Activated naive CD4-positive, alpha-beta T cell treated with anti-CD3 and anti-CD28 coated beads, Interleukin-2, amount 50 U/mL, for 72 hours (primary cell): ENCODE measurements around the gene IFT57. TPM values are rescaled to one million over a fixed set of nuclear protein-coding genes. Genes with fewer than 3 reads are reported as not detected.

Experiments
- ATAC-seq, 2 donors: fragments of 150-1000 bp; cut with Tn5 transposase; 2 replicates each; pipeline ENCODE4 v1.10.0; 2021; ENCODE audit warnings: mild to moderate bottlenecking in 2 of 2, moderate library complexity in 2 of 2
- DNase-seq, 2 donors: peaks; one replicate each; pipeline ENCODE4 v3.0.0; 2021 to 2022; ENCODE audit warnings: low spot score in 2 of 2
- H3K27ac Mint-ChIP-seq, 2 donors: one replicate each; pipeline ENCODE4 v1.8.0; 2022; ENCODE audit warnings: mild to moderate bottlenecking in 2 of 2, mixed read lengths in 2 of 2
- H3K36me3 Mint-ChIP-seq, 2 donors: one replicate each; pipeline ENCODE4 v1.8.0; 2022; ENCODE audit warnings: mixed read lengths in 2 of 2
- H3K9me3 Mint-ChIP-seq, 2 donors: one replicate each; pipeline ENCODE4 v1.8.0; 2022; ENCODE audit warnings: mixed read lengths in 2 of 2
- total RNA-seq, 2 donors: library from RNA; stranded (reverse); gene quantifications; one replicate each; pipeline ENCODE4 v1.2.3, GENCODE V29; 2022

IFT57 gene
- total RNA-seq, 2 donors from 2014 or later, result 11.3 to 25.5 TPM

DNA sequence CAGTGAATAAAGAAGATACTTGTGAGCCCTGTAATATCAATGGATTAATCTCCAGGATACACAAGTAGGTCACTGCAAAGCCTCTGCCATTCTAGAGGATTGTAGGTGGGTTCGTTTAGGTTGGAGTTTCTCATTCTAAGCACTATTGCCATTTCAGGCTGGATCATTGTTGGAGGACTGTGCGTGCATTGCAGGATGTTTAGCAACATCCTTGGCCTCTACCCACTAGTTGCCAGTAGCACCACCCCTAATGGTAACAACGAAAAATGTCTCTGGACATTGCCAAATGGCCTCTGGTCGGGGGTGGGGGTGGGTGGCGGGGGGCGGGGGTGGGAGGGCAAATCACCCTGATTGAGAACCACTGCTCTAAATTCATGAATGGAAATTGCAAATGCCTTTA is 4.9 kb upstream of the IFT57 start:
- ATAC-seq, result no peak
- Mint-ChIP-seq H3K27ac (no peak overlapping the region), H3K9me3 (no peaks in the 10 kb centered on the region), H3K36me3 (peaks cover 3% of the 10 kb centered on the region in 2 donors)
- DNase-seq, result no peak

DNA sequence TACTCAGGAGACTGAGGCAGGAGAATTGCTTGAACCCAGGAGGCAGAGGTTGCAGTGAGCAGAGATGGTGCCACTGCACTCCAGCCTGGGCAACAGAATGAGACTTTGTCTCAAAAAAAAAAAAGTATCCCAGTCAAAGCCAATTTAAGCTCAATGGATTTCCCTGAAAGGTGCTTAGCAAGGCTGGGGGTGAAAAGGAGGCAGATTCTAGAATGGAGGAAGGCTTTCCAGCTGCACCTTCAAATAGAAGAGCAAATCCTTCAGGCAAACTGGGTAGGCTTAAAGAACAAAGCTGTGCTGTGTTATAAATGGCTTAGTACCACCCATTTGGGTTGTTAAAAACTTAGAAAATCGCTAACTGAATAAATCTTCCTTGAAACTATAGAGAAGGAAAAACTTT is 3.0 kb upstream of the IFT57 start:
- peak overlapping the region in 1 of 2 donors; percentile 97 for H3K27ac Mint-ChIP-seq
- H3K36me3 Mint-ChIP-seq, result peaks cover 7 to 8% of the 10 kb centered on the region in 2 donors
- DNase-seq, result no peak
- no peaks in the 10 kb centered on the region for H3K9me3 Mint-ChIP-seq
- ATAC-seq, result no peak

DNA sequence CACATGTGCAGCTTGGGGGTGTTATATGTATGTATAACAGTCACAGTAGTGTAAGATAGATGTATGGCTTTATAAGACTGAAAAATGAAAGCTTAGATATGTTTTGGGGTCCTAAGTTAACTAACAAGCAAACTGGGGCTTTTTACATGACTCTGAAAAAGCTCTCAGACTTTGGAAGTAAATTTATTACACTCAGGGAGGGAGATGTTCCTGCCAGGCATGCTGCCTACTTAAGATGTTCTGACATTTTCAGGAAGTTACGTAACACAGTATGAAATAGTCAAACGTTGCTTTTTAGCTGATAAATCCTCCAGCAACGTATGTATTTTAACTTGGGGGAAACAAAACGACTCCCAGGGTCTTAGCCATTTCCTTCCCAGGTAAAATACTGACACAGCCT is 1.7 kb upstream of the IFT57 start:
- no peak for DNase-seq
- no peaks in the 10 kb centered on the region for H3K9me3 Mint-ChIP-seq

DNA sequence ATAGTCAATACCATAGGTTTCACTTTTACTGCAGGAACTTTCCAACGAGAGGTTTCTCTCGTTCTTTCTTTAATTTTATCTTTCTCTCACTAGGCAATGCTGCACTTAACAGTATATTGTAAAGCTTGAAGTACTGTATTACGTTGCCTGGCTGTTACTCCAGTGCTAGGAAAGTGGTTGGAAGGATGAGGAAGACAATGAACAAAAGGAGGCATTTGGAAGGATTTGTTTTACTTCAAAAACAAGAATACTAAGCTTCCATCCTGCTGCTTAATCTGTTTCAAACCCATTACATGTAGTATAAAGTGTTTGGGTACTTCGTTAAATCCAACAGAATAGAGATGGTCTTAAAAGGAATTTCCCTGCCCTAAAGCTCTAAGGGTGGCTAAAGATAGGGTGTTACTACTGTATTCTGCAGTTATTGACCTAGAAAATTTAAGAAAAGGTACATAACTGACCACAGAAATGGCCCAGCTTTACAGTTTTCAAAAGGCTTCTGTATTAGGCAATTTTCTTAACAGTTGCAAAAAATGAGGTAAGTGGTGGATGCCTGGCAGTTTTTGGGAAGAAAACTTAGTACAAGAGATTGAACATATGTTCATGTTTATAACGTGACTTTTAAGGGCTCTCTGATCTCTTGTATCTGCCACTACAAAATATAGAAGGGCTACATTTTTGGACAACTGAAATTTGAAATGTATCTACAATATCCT is 785 bp upstream of the IFT57 start:
- ATAC-seq (no peak), DNase-seq (no peak)
- H3K27ac Mint-ChIP-seq, result peak overlapping the region; percentile 97 to 98
- H3K9me3 Mint-ChIP-seq, result no peaks in the 10 kb centered on the region
- H3K36me3 Mint-ChIP-seq, result peaks cover 7 to 8% of the 10 kb centered on the region in 2 donors

More for the DNA sequence above, 1.7 kb upstream of the IFT57 start:
- no peak for ATAC-seq
- H3K27ac Mint-ChIP-seq, result peak overlapping the region; percentile 97 to 98
- peaks cover 7 to 8% of the 10 kb centered on the region in 2 donors for H3K36me3 Mint-ChIP-seq

DNA sequence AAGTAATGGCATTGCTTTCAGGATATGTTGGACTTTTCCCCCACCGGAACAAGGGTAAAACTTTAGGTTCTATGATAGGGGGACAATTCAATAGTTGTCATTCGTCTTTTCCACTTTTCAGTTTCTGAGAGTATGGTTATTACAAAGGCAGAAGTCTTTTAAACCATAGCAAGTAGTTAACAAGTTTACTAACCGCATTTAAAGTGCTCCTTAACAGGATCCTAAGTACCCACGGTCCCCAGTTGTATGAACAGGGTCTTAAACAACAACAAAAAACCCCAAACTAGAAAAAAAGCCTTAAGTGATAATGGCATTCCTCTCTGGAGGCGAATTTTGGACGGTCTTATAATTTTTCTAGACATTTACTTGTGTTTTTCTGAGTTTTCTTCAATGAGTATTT is 831 bp downstream of the IFT57 start:
- ATAC-seq (no peak), DNase-seq (no peak)
- H3K9me3 Mint-ChIP-seq, result no peaks in the 10 kb centered on the region
- H3K36me3 Mint-ChIP-seq, result peaks cover 7 to 15% of the 10 kb centered on the region in 2 donors
- H3K27ac Mint-ChIP-seq, result peak overlapping the region; percentile 97 to 98

DNA sequence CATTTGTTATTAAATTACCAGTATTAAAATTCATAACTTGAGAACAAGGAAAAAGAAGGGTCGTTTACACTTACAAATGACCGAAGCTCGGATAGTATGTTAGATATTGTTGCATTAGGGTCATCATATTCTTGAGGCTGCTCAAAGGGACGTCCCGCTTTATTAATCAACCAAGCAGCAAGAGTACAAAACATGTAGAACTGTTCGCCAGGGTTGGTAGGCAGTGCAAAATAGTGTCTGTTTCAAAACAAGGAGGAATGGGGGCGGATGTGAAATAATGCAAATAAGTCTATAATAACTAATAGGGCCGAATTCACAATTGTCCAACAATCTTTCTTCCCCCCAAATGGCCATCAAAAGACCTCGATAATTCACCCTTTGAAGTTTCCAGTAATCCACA is 2.9 kb downstream of the IFT57 start:
- DNase-seq (no peak), ATAC-seq (no peak)
- Mint-ChIP-seq H3K9me3 (no peaks in the 10 kb centered on the region), H3K36me3 (peaks cover 7 to 23% of the 10 kb centered on the region in 2 donors), H3K27ac (no peak overlapping the region)

DNA sequence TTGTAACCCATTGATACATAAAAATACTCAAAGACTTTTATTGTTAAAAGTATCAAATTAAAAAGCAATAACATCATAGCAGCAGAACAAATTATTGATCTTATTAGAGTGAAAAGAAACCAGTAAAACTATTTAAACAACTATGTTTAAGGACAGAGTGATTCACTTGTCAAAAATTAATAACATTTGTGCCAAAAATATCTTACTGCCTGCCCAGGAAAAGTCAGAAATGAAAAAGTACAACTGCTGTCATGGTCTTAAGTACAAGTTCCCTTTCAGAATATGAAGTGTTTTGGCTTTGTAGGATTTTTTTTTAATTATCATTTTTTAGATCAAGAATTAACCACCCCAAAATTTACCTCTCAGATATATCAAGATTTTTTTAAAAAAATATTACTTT is 3.4 kb downstream of the IFT57 start:
- H3K36me3 Mint-ChIP-seq, result peaks cover 7 to 23% of the 10 kb centered on the region in 2 donors
- DNase-seq (no peak), ATAC-seq (no peak)
- H3K9me3 Mint-ChIP-seq, result no peaks in the 10 kb centered on the region
- no peak overlapping the region for H3K27ac Mint-ChIP-seq

DNA sequence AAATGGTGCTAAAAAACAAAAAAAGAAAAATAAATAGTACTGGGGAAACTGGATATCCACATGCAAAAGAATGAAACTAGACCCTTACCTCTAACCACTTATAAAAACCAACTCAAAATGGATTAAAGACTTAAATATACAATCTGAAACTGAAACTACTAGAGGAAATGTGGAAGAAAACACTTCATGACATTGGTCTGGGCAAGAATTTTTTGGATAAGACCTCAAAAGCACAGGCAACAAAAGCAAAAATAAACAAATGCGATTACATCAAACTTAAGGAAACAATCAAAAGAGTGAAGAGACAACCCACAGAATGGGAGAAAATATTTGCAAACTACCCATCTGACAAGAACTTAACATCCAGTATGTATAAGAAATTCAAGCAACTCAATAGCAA is 6.4 kb downstream of the IFT57 start:
- ATAC-seq (no peak), DNase-seq (no peak)
- Mint-ChIP-seq H3K36me3 (peaks cover 0 to 15% of the 10 kb centered on the region in 2 donors), H3K9me3 (no peaks in the 10 kb centered on the region), H3K27ac (no peak overlapping the region)

DNA sequence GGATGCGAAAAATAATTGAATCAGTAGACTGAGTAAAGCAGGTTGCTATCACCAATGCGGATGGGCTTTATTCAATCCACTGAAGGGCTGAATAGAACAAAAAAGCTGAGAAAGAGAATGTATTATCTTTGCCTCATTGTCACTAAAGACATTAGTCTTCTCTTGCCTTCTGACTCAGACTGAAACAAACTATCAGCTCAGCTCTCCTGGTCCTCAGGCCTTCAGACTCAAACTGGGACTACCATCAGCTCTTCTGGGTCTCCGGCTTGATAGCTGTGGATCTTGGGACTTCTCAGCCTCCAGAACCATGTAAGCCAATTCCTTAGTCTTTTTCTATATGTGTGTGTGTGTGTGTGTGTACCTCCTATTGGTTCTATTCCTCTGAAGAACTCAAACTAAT is 12.6 kb downstream of the IFT57 start:
- Mint-ChIP-seq H3K27ac (no peak overlapping the region), H3K9me3 (no peaks in the 10 kb centered on the region), H3K36me3 (peaks cover 0 to 2% of the 10 kb centered on the region in 2 donors)
- DNase-seq (no peak), ATAC-seq (no peak)

DNA sequence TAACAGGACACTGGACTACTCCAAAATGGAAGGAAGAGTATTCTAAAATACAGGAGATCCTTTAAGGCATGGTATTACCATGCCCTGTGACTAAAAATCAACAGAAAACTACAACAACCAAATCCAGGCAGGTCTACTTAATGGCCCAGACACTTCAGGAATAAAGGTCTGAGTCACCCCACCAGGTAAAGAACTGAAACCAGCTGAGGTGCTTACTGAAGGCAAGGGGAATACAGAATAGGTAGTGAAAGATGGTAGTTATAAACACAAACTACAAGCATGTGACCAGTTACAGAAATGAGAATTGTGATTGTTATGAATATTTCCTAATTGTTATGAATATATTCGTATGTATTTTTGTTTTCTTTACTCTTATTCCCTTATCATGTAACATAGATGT is 13.4 kb downstream of the IFT57 start:
- H3K36me3 Mint-ChIP-seq, result peaks cover 0 to 5% of the 10 kb centered on the region in 2 donors
- no peak overlapping the region for H3K27ac Mint-ChIP-seq
- peak; percentile 61 to 92 for ATAC-seq
- H3K9me3 Mint-ChIP-seq, result no peaks in the 10 kb centered on the region
- no peak for DNase-seq

DNA sequence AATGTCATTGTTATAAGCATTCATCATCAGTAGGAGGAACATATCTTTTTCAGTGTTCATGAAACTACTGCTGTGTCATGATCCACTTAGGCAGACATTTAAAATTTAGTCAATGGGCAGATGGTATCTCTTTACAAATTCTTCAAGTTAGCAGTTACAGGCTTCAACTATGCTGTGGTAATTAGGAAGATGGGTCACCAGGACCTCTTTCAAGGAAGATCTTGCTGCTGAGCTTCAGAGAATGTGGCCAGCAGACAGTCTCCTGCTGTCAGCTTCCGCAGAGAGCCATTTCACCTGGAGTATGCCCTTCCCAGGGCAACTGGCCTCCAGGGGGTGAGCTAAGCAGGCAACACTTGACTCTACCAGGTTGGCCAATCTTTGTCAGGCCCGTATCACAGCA is 19.4 kb downstream of the IFT57 start:
- no peak for ATAC-seq
- H3K36me3 Mint-ChIP-seq, result peaks cover 4 to 5% of the 10 kb centered on the region in 2 donors
- no peak for DNase-seq
- H3K9me3 Mint-ChIP-seq, result no peaks in the 10 kb centered on the region
- no peak overlapping the region for H3K27ac Mint-ChIP-seq

DNA sequence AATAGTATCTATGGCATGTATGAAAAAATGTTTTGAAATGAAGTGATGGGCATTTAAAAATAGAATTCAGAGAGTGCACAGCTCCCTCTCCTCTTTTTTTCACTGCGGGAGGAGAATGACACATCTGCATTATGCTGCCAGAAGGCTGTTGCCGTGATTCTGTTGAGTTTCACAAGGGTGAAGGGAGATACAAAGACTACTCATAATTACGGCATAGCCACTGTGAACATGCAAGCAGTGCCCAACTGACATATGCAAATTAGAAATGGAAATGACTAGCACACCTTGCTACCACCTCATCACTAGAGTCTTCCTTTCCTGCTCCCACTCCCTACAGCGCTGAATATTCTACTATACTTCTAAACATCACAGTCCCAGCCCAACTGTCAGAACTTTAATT is 20.1 kb downstream of the IFT57 start:
- no peak for DNase-seq
- Mint-ChIP-seq H3K36me3 (peaks cover 4 to 5% of the 10 kb centered on the region in 2 donors), H3K9me3 (no peaks in the 10 kb centered on the region), H3K27ac (no peak overlapping the region)
- ATAC-seq, result peak; percentile 82

DNA sequence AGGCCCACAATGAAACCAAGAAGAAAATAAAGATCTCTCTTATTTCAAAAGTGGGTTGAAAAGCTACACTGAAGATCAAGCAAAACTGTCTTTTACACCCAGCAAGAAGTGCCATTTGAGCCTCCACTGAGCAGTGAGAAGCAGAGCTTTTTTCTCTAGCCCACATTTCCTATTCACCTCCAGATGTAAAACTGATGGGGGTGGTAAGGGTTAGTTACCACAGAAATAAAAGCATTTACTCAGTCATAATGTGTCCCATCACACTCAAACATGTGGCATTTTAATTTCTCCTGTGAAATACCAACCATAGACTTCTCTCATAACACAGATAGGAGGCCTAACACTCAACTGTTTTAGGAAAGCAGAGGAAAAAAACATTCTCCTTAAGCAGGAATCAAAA is 21.0 kb downstream of the IFT57 start:
- peak; percentile 9 to 62 for ATAC-seq
- Mint-ChIP-seq H3K9me3 (no peaks in the 10 kb centered on the region), H3K36me3 (peaks cover 4 to 5% of the 10 kb centered on the region in 2 donors), H3K27ac (no peak overlapping the region)
- no peak for DNase-seq

DNA sequence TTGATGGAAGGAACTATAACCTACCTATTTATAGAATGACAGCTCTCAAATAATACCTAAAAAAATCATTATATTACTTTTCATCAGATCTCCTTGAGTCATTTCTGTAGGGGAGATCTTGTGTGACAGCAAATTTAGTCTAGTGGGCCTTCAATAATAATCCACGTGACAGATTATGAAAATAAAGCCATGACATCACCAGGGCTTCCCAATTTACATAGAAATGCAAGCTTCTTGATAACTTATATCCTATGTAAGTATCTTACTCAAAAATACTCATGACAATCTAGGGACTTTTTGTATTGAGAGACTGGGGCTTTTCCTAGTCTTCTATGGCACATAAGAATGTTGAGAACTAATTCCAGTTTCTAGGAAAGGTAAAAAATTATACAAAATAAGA is 21.6 kb downstream of the IFT57 start:
- no peak for ATAC-seq
- no peak for DNase-seq
- peaks cover 4 to 5% of the 10 kb centered on the region in 2 donors for H3K36me3 Mint-ChIP-seq
- H3K27ac Mint-ChIP-seq, result no peak overlapping the region
- H3K9me3 Mint-ChIP-seq, result no peaks in the 10 kb centered on the region

DNA sequence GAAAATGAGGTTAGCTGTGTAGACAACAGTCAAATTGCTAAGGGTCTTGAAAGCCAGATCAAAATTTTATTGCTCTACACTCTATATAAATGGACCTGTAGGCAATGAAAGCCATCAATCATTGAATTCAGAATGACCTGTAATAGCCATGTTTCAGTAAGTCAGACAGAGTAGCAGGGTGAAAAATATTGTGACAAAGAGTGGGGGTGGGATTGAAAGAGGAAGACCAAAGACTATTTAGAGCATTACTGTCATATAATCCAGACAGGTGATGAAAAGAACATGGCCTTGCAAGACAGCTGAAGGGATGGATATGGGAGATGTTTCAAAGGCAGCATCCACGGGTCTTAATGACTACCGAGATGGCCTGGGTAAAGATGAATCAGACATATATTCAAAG is 22.2 kb downstream of the IFT57 start:
- Mint-ChIP-seq H3K9me3 (no peaks in the 10 kb centered on the region), H3K27ac (no peak overlapping the region), H3K36me3 (peaks cover 5 to 8% of the 10 kb centered on the region in 2 donors)
- no peak for DNase-seq
- no peak for ATAC-seq

DNA sequence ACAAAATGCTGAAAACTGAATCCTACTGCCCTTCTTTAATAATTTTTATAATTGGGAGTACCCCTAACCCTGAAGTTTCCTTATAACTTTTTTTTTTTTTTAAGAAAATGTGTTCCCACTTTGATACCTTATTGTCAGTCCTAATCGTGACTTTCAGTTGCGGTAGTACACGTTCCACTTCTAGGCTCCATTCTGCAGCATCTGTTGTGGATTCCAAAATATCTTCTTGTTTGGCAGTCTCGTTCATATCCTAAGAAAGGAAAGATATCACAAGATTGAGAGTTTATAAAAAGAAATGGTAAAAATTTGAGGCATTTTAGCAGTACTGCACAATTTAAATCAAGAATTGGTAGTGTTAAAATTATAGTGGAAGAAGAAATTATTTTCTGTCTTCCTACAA is 30.8 kb downstream of the IFT57 start:
- ATAC-seq (no peak), DNase-seq (no peak)
- peaks cover 13 to 27% of the 10 kb centered on the region in 2 donors for H3K36me3 Mint-ChIP-seq
- no peak overlapping the region for H3K27ac Mint-ChIP-seq
- peaks cover 4% of the 10 kb centered on the region in 2 donors for H3K9me3 Mint-ChIP-seq

DNA sequence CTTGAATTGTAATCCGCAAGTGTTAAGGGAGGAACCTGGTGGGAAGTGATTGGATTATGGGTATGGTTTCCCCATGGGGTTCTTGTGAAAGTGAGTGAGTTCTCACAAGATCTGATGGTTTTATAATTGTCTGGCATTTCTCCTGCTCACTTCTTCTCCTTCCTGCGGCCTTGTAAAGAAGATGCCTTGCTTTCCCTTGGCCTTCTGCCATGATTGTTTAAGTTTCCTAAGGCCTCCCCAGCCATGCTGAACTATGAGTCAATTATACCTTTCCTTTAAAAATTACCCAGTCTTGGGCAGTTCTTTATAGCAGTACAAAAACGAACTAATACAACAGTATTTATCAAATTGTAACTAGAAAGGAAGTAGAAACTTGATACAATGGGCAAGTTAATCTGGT is 31.9 kb downstream of the IFT57 start:
- no peak for ATAC-seq
- Mint-ChIP-seq H3K36me3 (peaks cover 24 to 37% of the 10 kb centered on the region in 2 donors), H3K9me3 (peaks cover 9 to 11% of the 10 kb centered on the region in 2 donors), H3K27ac (no peak overlapping the region)
- no peak for DNase-seq

DNA sequence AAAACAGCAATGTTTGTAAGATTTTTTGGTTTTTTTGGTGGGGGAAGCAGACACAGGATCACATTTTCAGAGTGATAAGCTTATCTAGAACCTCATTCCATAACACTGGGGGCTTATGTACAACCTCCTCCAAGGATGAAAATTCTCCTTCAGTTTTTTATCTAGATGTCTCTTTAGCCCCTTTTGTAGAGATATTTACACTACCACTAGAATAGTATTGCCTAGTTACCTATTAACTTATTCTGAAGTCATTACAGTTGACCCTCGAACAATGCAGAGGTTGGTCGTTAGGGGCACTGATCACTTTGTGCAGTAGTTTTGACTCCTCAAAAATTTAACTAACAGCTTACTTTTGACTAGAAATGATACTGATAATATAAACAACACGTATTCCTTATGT is 32.8 kb downstream of the IFT57 start:
- no peak overlapping the region for H3K27ac Mint-ChIP-seq
- peaks cover 5 to 11% of the 10 kb centered on the region in 2 donors for H3K9me3 Mint-ChIP-seq
- DNase-seq, result no peak
- no peak for ATAC-seq
- peaks cover 25 to 34% of the 10 kb centered on the region in 2 donors for H3K36me3 Mint-ChIP-seq
